IgD-negative memory B cell (primary cell): ENCODE data around the gene EFR3B. TPM values are rescaled to one million over a fixed set of nuclear protein-coding genes. Genes with fewer than 3 reads are reported as not detected.
"Not testable (repeated sequence)": the region's sequence is repeated elsewhere in the genome, so short reads cannot be mapped to it uniquely, and the experiment has no call there.

Source experiments
- H3K27ac Mint-ChIP-seq, 3 donors: one replicate each; pipeline ENCODE4 v1.8.0; 2020 to 2022; ENCODE audit warnings: mild to moderate bottlenecking in 3 of 3, mixed read lengths in 3 of 3, moderate library complexity in 1 of 3
- H3K27me3 Mint-ChIP-seq: one replicate; pipeline ENCODE4 v1.8.0; 2021; ENCODE audit warnings: mixed read lengths
- H3K36me3 Mint-ChIP-seq: one replicate; pipeline ENCODE4 v1.8.0; 2020; ENCODE audit warnings: mild to moderate bottlenecking, mixed read lengths
- H3K4me1 Mint-ChIP-seq, 3 donors: one replicate each; pipeline ENCODE4 v1.8.0; 2020 to 2022; ENCODE audit warnings: mixed read lengths in 3 of 3, mild to moderate bottlenecking in 1 of 3
- H3K4me3 Mint-ChIP-seq, 4 donors: one replicate each; pipeline ENCODE4 v1.8.0; 2020 to 2022; ENCODE audit warnings: mild to moderate bottlenecking in 4 of 4, mixed read lengths in 4 of 4, moderate library complexity in 3 of 4
- H3K9me3 Mint-ChIP-seq, 3 donors: one replicate each; pipeline ENCODE4 v1.8.0; 2020 to 2021; ENCODE audit warnings: mixed read lengths in 3 of 3, mild to moderate bottlenecking in 1 of 3
- polyA plus RNA-seq: library from polyadenylated mRNA; unstranded; fragments of 300-500 nt; fragmentation: Illumina TruSeq; gene quantifications from one replicate; pipeline ENCODE4 v1.2.3, GENCODE V29; 2021

Gene EFR3B
- polyA plus RNA-seq, 1 donor from 2014 or later, result 0.04 TPM

DNA sequence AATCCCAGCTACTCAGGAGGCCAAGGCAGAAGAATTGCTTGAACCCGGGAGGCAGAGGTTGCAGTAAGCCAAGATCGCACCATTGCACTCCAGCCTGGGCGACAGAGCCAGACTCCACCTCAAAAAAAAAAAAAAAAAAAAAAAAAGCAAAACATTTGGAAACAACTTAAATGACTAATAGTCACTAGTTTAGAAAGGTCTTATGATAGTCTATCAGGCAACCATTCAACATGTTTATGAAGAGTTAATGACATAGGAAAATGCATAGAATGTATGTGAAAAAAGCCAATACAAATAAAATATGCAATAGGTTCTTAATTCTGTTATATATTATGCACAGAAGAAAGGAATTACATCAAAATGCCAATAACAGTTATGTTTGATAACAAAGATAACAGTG is 85.2 kb downstream of the EFR3B start:
- H3K27me3 Mint-ChIP-seq, result peaks cover 14% of the 10 kb centered on the region
- not testable (repeated sequence) for H3K4me1 Mint-ChIP-seq, H3K27ac Mint-ChIP-seq, H3K9me3 Mint-ChIP-seq, H3K4me3 Mint-ChIP-seq, H3K36me3 Mint-ChIP-seq

DNA sequence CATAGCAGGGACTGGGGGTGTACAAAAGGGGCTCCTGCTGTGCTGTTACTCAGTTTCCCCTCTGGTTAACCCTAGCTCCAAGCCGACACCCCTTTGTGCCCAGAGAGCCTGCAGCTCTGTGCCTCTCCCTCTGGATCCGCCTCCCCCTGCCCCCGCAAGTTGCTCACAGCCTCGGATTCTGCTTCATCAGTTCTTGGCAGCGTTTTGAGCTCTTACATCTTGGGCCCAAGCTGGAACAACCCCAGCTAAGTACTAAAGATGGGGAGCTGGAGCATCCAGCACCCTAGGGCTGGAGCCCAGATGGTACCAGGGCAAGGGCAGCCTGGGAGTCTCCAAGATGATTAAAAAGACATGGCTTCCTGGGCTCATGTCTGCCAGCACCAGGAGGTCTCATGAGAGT is 85.8 kb downstream of the EFR3B start:
- no peaks in the 10 kb centered on the region for H3K36me3 Mint-ChIP-seq
- H3K4me3 Mint-ChIP-seq, result no peak overlapping the region
- peaks cover 16% of the 10 kb centered on the region for H3K27me3 Mint-ChIP-seq
- H3K9me3 Mint-ChIP-seq, result no peaks in the 10 kb centered on the region
- H3K27ac Mint-ChIP-seq, result peak overlapping the region in 1 of 3 donors; percentile 27
- H3K4me1 Mint-ChIP-seq, result peaks cover 2 to 5% (median 4%) of the 10 kb centered on the region in 3 donors

DNA sequence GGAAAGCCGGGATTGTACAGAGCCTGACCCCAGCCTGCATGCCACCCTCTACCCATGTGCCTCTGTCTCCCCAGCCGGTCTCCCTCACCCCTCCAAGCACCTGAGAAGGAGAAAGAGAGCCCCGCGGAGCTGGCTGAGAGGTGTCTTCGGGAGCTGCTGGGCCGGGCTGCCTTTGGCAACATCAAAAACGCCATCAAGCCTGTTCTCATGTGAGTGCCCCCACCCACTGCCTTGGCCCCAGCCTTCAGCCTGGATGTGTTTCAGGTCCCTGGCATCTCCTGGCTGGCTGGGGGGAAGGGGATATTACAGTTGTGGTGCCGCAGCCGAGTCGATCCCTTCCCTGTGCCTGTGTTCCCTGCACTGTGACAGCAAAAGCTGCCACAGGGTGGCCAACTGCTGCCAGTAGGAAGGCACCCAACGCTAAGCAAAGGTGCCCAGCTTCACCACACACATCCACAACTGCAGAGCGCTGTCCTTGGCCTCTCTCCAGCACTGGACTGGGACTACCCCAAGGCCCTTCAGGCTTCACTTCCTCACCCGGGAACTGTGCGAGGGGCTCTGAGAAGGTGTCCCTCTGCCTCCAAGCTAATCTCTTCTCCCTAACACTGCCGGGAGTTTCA is 88.1 kb downstream of the EFR3B start:
- no peaks in the 10 kb centered on the region for H3K9me3 Mint-ChIP-seq
- H3K27ac Mint-ChIP-seq, result no peak overlapping the region
- peaks cover 2 to 6% (median 4%) of the 10 kb centered on the region in 3 donors for H3K4me1 Mint-ChIP-seq
- H3K27me3 Mint-ChIP-seq, result peaks cover 32% of the 10 kb centered on the region
- H3K36me3 Mint-ChIP-seq, result no peaks in the 10 kb centered on the region
- H3K4me3 Mint-ChIP-seq, result no peak overlapping the region

DNA sequence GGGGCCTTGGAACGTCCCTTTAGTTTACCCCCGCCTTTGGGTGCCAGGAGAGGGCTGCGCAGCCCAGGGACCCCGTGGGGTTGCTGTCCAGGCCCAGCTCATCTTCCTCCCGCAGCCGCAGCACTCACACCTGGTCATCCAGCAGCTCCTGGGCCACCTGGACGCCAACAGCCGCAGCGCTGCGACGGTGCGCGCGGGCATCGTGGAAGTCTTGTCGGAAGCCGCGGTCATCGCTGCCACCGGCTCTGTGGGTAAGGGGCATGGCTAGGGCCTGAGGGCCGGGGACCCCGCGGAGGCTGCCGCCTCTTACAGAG is 89.3 kb downstream of the EFR3B start:
- Mint-ChIP-seq H3K36me3 (no peaks in the 10 kb centered on the region), H3K4me3 (peak overlapping the region in 1 of 4 donors; percentile 86), H3K27me3 (peaks cover 41% of the 10 kb centered on the region), H3K4me1 (peaks cover 2 to 6% (median 4%) of the 10 kb centered on the region in 3 donors), H3K9me3 (no peaks in the 10 kb centered on the region), H3K27ac (no peak overlapping the region)

DNA sequence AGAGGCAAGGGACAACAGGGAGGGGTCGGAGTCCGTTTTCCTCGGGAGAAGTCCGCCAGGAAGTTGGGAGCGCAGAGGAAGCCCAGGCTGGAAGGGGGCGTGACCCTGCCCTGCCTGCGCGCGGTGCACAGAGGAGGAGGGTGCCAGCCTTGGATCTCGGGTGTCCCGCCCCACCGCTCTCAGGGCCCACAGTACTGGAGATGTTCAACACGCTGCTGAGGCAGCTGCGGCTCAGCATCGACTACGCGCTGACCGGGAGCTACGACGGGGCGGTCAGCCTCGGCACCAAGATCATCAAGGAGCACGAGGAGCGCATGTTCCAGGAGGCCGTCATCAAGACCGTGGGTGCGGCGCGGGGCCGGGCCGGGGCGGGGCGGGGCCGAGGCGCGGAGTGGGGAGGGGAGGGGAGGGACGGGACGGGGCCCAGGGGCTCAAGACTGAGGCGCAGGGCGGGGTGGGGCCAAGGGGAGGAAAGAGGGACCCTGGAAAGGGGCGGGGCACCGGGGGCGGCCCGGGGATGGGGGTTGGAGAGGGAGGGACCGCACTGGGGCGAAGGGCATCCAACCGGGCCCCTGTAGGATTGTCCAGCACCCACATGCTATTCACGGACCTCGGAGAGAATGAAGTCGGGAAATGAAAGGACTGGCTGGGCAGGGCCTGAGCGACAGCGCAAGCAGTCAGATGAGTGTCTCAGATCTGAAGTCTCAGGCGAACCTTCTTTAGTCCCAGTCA is 89.9 kb downstream of the EFR3B start:
- Mint-ChIP-seq H3K4me1 (peaks cover 2 to 6% (median 4%) of the 10 kb centered on the region in 3 donors), H3K4me3 (peak overlapping the region in 3 of 4 donors; percentile 63 to 87 (median 86)), H3K36me3 (no peaks in the 10 kb centered on the region), H3K27ac (no peak overlapping the region), H3K9me3 (no peaks in the 10 kb centered on the region), H3K27me3 (peaks cover 41% of the 10 kb centered on the region)

DNA sequence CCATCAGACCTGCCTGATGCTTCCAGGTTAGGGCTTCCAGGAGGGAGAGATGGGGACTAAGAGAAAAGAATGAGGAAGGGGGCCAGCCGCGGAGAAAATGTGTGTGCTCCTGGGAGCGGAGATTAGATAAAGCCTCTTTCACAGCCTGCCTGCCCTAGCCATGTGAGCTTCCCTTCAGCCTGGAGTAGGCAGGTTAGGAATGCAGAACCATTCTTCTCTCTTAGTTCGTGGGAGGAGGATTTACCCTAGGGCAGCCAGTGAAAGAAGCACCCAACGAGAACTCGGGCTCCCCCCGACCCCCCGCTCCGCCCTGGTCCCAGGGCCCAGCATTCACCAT is 90.4 kb downstream of the EFR3B start:
- Mint-ChIP-seq H3K4me1 (peaks cover 2 to 6% (median 4%) of the 10 kb centered on the region in 3 donors), H3K27ac (no peak overlapping the region), H3K4me3 (peak overlapping the region in 3 of 4 donors; percentile 17 to 63 (median 38)), H3K27me3 (peaks cover 43% of the 10 kb centered on the region), H3K36me3 (no peaks in the 10 kb centered on the region), H3K9me3 (no peaks in the 10 kb centered on the region)

DNA sequence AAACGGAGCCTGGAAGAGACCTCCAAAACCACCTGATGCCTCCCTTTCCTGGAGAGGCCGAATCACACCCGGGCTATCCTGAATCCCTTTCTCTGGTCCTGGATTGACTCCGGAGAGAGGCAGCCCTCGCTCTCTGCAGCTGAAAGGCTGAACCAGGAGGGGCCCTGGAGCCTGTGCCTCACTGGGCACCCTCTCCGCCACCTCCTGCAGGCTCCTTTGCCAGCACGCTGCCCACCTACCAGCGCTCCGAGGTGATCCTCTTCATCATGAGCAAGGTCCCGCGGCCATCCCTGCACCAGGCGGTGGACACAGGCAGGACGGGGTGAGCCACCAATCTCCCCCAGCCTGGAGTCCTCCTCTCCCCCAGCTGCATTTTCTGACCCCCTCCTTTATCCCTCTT is 90.8 kb downstream of the EFR3B start:
- Mint-ChIP-seq H3K36me3 (no peaks in the 10 kb centered on the region), H3K9me3 (no peaks in the 10 kb centered on the region), H3K27ac (no peak overlapping the region), H3K4me1 (peaks cover 2 to 6% (median 4%) of the 10 kb centered on the region in 3 donors), H3K4me3 (peak overlapping the region in 1 of 4 donors; percentile 17), H3K27me3 (peaks cover 47% of the 10 kb centered on the region)

DNA sequence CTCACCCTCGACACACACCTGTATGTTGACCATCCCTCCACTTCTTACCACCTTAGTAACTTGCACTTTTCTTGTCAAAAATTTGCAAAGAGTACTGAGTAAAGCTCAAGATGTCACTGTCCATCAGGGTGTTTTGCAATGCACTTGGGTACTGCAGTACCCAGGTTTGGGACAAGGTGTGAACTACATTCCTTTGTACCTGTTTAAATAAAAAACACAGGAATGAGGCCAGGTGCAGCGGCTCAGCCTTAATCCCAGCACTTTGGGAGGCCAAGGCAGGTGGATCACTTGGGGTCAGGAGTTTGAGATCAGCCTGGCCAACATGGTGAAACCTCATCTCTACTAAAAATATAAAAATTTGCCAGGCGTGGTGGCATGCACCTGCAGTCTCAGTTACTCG is 98.7 kb downstream of the EFR3B start:
- H3K27ac Mint-ChIP-seq, H3K4me3 Mint-ChIP-seq, H3K9me3 Mint-ChIP-seq, H3K4me1 Mint-ChIP-seq, H3K36me3 Mint-ChIP-seq: not testable (repeated sequence)
- peaks cover 12% of the 10 kb centered on the region for H3K27me3 Mint-ChIP-seq

DNA sequence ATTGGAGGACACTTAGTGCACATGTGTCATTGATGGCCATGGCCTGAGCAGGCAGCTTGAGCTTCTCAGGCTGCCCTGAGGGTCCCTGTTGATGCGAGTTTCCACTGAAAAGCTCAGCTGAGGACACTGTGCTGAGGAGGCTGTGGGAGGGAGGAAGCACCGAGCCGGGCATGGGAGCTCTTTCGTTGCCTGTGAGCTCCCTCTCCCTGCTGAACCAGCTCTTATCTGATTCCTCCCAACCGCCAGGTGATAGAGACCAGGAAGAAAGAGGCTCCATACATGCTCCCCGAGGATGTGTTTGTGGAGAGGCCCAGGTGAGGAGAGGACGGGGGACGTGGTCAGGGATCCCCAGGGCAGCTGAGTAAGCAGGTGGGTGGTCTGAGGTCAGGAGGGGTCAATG is 99.2 kb downstream of the EFR3B start:
- peak overlapping the region in 1 of 3 donors; percentile 86 for H3K27ac Mint-ChIP-seq
- no peaks in the 10 kb centered on the region for H3K9me3 Mint-ChIP-seq
- H3K4me3 Mint-ChIP-seq, result no peak overlapping the region
- H3K27me3 Mint-ChIP-seq, result peaks cover 7% of the 10 kb centered on the region
- no peaks in the 10 kb centered on the region for H3K4me1 Mint-ChIP-seq
- H3K36me3 Mint-ChIP-seq, result no peaks in the 10 kb centered on the region

DNA sequence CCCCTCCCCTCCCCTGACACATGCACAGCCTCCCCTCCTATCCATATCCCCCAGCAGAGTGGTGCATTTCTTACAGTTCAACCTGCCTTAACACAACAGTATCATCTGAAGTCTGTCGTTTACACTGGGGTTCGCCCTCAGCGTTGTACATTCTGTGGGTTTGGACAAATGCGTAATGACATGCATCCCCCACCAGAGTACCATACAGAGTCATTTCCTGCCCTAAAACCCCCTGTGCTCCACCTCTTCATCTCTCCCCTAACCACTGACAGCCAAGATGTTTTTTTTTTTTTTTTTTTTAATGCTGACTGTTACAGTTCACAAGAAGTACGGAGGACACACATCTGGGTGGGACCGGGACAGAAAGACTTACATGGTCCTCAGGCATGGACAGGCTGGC is 103.9 kb downstream of the EFR3B start:
- H3K9me3 Mint-ChIP-seq, result no peaks in the 10 kb centered on the region
- H3K4me1 Mint-ChIP-seq, result no peaks in the 10 kb centered on the region
- H3K27ac Mint-ChIP-seq, result no peak overlapping the region
- H3K27me3 Mint-ChIP-seq, result peaks cover 3% of the 10 kb centered on the region
- H3K4me3 Mint-ChIP-seq, result no peak overlapping the region
- H3K36me3 Mint-ChIP-seq, result no peaks in the 10 kb centered on the region

DNA sequence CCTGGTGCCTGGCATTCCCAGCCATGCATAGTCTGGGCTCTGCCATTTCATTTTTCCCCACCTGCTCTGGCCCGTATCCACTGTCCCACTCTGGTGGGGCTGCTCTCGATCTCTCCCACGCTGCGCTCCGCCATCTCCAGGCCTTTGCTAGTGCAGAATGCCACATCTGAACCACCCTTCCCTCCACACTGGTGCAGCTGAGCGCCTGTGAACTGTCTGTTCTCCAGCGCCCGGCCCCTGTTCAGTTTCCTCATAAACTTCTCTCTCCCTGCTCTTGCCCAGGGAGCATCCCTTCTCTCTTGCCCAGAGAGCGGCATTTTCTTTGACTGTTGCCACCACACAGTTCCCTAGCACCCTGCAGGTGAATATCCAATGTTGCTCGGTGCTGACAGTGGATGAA is 105.0 kb downstream of the EFR3B start:
- no peaks in the 10 kb centered on the region for H3K9me3 Mint-ChIP-seq
- peaks cover 3% of the 10 kb centered on the region for H3K27me3 Mint-ChIP-seq
- no peaks in the 10 kb centered on the region for H3K4me1 Mint-ChIP-seq
- peak overlapping the region in 1 of 3 donors; percentile 12 for H3K27ac Mint-ChIP-seq
- no peaks in the 10 kb centered on the region for H3K36me3 Mint-ChIP-seq
- H3K4me3 Mint-ChIP-seq, result no peak overlapping the region

DNA sequence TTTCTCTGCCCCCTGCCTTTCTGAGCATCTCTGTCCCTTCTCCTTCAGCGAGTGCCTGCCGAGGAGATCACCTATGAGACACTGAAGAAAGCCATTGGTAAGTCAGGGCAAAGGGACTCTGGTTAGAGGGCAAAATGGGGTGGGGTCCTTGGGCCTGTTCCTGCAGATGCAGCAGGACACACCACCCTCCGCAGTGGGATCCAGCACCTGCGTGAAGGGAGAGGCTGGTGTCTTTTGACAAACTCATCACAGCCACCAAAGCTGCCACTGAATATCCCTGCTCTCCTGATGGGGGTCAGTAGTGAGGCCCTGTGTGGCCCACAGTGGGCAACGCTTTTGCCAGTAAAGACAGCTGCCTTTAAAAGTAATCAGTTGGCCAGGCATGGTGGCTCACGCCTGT is 107.8 kb downstream of the EFR3B start:
- H3K27me3 Mint-ChIP-seq, result peaks cover 3% of the 10 kb centered on the region
- no peak overlapping the region for H3K27ac Mint-ChIP-seq
- H3K4me1 Mint-ChIP-seq, result no peaks in the 10 kb centered on the region
- no peaks in the 10 kb centered on the region for H3K9me3 Mint-ChIP-seq
- H3K36me3 Mint-ChIP-seq, result no peaks in the 10 kb centered on the region
- no peak overlapping the region for H3K4me3 Mint-ChIP-seq

DNA sequence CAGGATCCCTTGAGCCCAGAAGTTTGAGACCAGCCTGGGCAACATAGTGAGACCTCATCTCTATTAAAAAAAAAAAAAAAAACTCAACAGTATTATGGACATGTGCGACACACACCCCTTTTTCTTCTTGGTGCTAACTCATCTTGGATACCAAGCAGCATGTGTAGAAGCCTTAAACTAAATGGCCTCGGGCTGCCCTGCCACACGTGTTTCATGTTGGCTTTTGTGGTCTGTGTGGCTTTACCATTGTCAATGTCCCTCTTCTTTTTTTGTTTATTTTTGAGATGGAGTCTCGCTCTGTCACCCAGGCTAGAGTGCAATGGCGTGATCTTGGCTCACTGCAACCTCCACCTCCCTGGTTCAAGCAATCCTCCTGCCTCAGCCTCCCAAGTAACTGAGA is 109.1 kb downstream of the EFR3B start:
- H3K4me3 Mint-ChIP-seq, H3K27ac Mint-ChIP-seq, H3K9me3 Mint-ChIP-seq, H3K36me3 Mint-ChIP-seq, H3K27me3 Mint-ChIP-seq, H3K4me1 Mint-ChIP-seq: not testable (repeated sequence)

DNA sequence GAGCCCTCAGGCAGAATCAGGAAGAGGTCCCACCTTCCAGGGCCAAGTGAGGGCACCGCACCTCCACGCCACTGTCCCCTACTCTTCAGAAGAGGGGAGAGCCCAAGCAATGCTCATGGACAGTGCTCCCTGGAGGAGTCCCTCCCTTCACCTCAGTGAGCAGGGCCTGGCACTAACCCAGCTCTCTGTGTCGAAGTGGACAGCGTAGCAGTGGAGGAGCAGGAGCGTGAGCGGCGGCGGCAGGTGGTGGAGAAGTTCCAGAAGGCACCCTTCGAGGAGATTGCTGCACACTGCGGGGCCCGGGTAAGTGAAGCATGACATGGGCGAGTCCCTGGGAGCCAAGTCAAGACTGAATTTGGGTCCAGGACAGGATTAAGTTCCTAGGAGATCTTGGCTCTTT is 109.8 kb downstream of the EFR3B start:
- no peak overlapping the region for H3K4me3 Mint-ChIP-seq
- no peak overlapping the region for H3K27ac Mint-ChIP-seq
- peaks cover 3% of the 10 kb centered on the region for H3K36me3 Mint-ChIP-seq
- H3K4me1 Mint-ChIP-seq, result peaks cover 0 to 1% (median 0%) of the 10 kb centered on the region in 3 donors
- H3K27me3 Mint-ChIP-seq, result peaks cover 3% of the 10 kb centered on the region
- H3K9me3 Mint-ChIP-seq, result no peaks in the 10 kb centered on the region

DNA sequence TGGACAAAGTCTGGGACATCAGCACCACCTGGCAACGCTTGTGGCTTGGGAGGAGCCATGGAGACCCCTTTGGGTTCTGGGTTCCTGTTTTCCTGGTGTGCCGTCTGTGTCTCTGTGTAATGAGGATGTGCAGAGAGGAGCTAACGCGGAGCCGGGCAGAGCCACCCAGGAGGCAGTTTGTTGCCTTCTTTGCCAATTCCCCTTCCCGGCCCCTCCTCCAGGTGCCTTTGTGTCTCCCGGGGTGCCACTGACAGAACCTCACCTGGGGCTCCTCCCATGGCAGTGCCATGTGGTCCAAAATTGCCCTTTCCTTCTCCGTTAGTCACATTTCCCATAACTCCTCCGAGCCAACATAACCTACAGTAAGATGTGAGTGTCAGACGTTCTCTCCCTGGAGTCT is 113.5 kb downstream of the EFR3B start:
- Mint-ChIP-seq H3K9me3 (no peaks in the 10 kb centered on the region), H3K4me3 (no peak overlapping the region), H3K27ac (no peak overlapping the region), H3K27me3 (no peaks in the 10 kb centered on the region), H3K4me1 (peaks cover 3 to 6% (median 6%) of the 10 kb centered on the region in 3 donors), H3K36me3 (peaks cover 3% of the 10 kb centered on the region)
